Testis (tissue), 2 donors: ENCODE results near the gene FBXO38.

Experiments used
- CTCF ChIP-seq, 3 experiments: fragments of 450-650 bp in 2 of 3; fragments of 200-600 bp in 1 of 3; sonication (generic) in 1 of 3; IDR thresholded peaks; one replicate each; pipeline ENCODE4 v1.5.1; 2016 to 2019; ENCODE audit warnings: antibody characterized with exemption in 3 of 3, mild to moderate bottlenecking in 2 of 3, moderate library complexity in 1 of 3
- POLR2A ChIP-seq: fragments of 450-650 bp; IDR thresholded peaks from one replicate; pipeline ENCODE4 v1.6.1; 2017; ENCODE audit warnings: antibody characterized with exemption, mild to moderate bottlenecking, moderate library complexity

GRCh38 chr5:148384380-148384737 lies 601 bp downstream of the FBXO38 start:
- no peak for TF ChIP-seq CTCF (IDR thresholded peaks at IDR 0.05)
- TF ChIP-seq POLR2A: no peak
